ENCODE measurements around the gene CHIC2.
"Not testable (repeated sequence)": the region's sequence is repeated elsewhere in the genome, so short reads cannot be mapped to it uniquely, and the experiment has no call there.

Gene CHIC2

DNA sequence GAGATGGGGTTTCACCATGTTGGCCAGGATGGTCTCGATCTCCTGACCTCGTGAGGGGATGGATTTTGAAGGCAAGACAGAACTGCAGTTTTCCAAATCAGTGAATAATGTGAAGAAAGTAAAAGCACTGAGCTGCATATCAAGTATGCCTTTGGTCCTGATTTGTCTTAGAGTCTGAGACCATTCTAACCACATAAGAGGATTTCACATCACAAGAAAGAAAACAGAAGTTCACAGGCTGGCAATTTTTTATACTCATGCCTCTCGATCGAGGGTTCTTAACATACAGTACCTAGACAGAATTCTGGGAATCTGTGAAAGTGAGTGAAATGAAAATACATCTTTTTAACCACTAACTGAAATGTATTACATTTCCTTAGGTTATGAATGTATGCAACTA is 23.3 kb downstream of the CHIC2 start:
- in situ Hi-C loops (cut with HindIII; ENCODE audit: low pct_unique_long_range_greater_than_20kb, low sequenced_read_pairs): no loop called here
- no peak for TF ChIP-seq JUND (IDR thresholded peaks at IDR 0.05; ENCODE audit: low read depth)

DNA sequence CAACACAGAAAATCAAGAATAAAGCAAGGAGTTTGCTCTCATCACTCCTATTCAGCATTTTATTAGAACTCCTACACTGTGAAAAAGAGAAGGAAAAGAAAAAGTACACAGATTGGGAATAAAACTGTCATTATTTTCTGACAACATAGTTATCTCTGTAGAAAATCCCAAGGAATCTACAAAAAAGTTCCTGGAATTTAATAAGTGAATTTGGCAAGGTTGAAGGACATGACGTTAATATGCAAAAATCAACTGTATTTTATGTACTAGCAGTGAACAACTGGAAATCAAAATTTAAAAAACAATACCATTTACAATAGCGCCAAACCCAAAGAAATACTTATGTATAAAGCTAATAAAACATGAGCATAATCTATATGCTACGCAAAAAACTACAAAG is 26.3 kb downstream of the CHIC2 start:
- no peak for DNase-seq (ENCODE audit: low read depth in 1 of 2, low spot score in 1 of 2)
- in situ Hi-C loops (cut with HindIII; ENCODE audit: low pct_unique_long_range_greater_than_20kb, low sequenced_read_pairs): no loop called here
- TF ChIP-seq JUND (IDR thresholded peaks at IDR 0.05; ENCODE audit: low read depth): no peak

More for the DNA sequence above, 23.3 kb downstream of the CHIC2 start:
- DNase-seq (ENCODE audit: low read depth in 1 of 2, low spot score in 1 of 2): no peak

DNA sequence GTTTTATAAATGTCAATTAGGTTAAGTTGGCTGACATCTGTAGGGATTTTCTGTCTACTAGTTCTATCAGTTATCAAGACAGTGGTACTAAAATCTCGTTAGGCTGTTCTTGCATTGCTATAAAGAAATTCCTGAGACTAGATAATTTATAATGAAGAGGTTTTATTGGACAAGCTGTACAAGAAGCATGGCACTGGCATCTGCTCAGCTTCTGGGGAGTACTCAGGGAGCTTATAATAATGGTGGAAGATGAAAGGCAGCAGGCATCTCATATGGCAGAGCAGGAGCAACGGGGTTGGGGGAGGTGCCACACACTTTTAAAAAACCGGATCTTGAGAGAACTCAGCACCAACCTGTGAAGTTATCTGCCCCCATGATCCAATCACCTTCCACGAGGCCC is 28.2 kb downstream of the CHIC2 start:
- DNase-seq (ENCODE audit: low read depth in 1 of 2, low spot score in 1 of 2): no peak
- in situ Hi-C loops (cut with HindIII; ENCODE audit: low pct_unique_long_range_greater_than_20kb, low sequenced_read_pairs): no loop called here
- no peak for TF ChIP-seq JUND (IDR thresholded peaks at IDR 0.05; ENCODE audit: low read depth)

DNA sequence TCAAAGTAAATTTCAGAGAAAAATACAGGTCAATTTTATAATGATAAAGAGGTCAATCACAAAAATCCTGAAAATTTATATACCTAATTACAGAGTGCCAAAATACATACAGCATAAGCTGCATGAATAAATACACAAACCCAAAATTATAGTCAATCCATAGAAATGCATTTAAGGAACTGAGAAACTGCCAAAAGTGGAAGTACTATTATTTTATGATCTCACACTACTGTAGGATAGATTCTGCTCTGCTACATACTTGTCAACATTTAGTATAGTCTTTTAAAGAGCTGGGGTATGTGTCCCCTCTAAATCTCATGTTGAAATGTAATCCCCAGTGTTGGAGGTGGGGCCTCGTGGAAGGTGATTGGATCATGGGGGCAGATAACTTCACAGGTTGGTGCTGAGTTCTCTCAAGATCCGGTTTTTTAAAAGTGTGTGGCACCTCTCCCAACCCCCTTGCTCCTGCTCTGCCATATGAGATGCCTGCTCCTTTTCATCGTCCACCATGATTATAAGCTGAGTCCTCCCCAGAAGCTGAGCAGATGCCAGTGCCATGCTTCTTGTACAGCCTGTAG is 31.8 kb downstream of the CHIC2 start:
- no peak for DNase-seq (ENCODE audit: low read depth in 1 of 2, low spot score in 1 of 2)
- TF ChIP-seq JUND (IDR thresholded peaks at IDR 0.05; ENCODE audit: low read depth): no peak
- in situ Hi-C loops (cut with HindIII; ENCODE audit: low pct_unique_long_range_greater_than_20kb, low sequenced_read_pairs): no loop called here

DNA sequence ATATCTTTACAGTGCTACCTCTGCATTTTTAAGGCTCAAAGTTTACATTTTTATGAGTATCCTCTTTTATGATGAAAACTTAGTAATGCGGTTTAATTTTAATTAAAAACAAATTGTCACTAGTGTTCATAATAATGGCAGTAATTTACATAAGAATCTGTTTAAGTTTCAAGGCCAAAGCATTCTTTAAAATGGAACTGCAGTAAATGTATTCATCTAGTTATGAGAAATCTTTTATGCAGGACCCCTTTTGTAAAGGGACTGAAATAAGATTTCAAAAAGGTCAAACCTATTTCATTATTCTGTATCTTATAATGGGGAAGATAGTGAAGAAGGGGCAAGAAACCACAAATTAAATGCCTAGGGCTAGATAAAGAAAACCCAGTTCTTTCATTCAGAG is 37.1 kb downstream of the CHIC2 start:
- no peak for TF ChIP-seq JUND (IDR thresholded peaks at IDR 0.05; ENCODE audit: low read depth)
- in situ Hi-C loops (cut with HindIII; ENCODE audit: low pct_unique_long_range_greater_than_20kb, low sequenced_read_pairs): no loop called here
- DNase-seq (ENCODE audit: low read depth in 1 of 2, low spot score in 1 of 2): no peak

DNA sequence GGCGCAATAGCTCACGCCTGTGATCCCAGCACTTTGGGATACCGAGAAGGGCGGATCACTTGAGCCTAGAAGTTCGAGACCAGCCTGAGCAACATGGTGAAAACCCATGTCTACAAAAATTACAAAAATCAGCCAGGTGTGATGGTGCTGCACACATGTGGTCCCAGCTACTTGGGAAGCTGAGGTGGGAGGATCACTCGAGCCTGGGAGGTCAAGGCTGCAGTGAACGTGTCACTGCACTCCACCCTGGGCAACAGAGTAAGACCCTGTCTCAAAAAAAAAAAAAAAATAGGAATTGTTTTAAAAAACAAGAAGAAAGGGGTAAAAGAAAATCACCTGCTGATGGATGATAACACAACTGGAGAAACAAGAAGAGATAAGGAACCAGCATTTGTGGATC is 38.8 kb downstream of the CHIC2 start:
- no peak for DNase-seq (ENCODE audit: low read depth in 1 of 2, low spot score in 1 of 2)
- in situ Hi-C loops (cut with HindIII; ENCODE audit: low pct_unique_long_range_greater_than_20kb, low sequenced_read_pairs): no loop called here
- no peak for TF ChIP-seq JUND (IDR thresholded peaks at IDR 0.05; ENCODE audit: low read depth)

DNA sequence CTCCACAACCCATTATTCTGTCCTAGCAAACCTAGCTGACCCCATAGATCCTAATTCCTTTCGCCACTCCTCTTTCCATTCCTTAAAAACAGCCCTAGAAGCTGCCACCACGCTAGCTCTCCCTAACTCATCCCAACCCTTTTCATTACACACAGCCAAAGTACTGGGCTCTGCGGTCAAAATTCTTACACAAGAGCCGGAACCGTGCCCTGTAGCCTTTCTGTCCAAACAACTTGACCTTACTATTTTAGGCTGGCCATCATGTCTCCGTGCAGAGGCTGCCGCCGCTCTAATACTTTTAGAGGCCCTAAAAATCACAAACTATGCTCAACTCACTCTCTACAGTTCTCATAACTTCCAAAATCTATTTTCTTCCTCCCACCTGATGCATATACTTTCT is 41.4 kb downstream of the CHIC2 start:
- in situ Hi-C loops (cut with HindIII; ENCODE audit: low pct_unique_long_range_greater_than_20kb, low sequenced_read_pairs): not testable (repeated sequence)

DNA sequence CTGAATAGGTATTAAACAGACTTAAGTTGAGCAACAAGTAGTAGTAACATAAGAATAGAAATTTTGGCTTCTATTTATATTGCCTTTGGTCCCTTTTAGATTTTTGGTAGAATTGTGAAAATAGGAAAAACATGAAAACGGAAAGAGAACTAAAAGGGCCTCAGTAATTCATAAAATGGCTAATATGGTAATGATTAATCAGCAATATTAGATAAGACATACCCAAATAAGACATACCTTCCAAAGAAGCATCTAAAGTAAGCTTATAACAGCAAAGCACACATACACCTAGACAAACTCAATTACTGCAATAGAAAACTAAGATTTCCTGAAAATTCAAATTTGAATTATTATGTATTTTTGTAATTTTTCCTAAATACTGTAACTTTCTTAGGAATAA is 46.4 kb downstream of the CHIC2 start:
- DNase-seq (ENCODE audit: low read depth in 1 of 2, low spot score in 1 of 2): no peak
- in situ Hi-C loops (cut with HindIII; ENCODE audit: low pct_unique_long_range_greater_than_20kb, low sequenced_read_pairs): no loop called here
- no peak for TF ChIP-seq JUND (IDR thresholded peaks at IDR 0.05; ENCODE audit: low read depth)

More for the DNA sequence above, 41.4 kb downstream of the CHIC2 start:
- not testable (repeated sequence) for DNase-seq (ENCODE audit: low read depth in 1 of 2, low spot score in 1 of 2)

DNA sequence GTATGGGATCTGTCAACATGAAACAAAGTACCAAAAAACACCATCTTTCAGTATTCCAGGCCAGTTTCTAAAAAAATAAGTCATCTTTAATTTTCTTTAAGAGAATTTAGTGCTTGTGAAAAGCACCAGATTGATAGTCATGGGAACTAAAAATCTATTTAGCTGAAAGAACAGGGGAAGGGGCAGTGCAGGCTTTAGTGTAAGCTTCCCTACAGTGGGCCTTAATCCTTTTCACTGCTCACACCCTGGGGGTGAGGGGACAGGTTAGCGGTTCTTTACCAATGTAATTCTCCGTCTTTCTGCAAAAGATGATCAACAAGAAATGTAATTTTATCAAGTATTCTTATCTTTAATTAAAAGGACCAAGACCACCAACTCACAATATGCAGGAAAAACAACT is 47.1 kb downstream of the CHIC2 start:
- no peak for DNase-seq (ENCODE audit: low read depth in 1 of 2, low spot score in 1 of 2)
- in situ Hi-C loops (cut with HindIII; ENCODE audit: low pct_unique_long_range_greater_than_20kb, low sequenced_read_pairs): no loop called here
- TF ChIP-seq JUND (IDR thresholded peaks at IDR 0.05; ENCODE audit: low read depth): no peak

DNA sequence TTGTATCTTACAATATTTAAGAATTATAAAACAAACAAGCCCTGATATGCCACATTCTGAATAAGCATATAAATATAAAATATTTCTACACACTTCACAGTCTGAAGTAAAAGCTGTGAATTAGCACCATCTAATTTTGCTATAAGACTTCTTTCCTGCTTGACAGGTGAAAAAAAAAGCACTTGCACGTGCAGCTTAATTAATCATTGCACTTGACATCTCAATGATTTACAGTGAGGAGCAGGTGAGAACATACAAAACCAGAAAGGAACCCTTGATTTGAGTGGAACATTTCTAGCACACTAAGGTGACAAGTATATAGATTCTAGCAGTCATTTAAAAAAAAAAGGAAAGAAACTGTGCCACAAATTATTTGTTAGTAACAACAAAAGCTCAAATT is 47.9 kb downstream of the CHIC2 start:
- in situ Hi-C loops (cut with HindIII; ENCODE audit: low pct_unique_long_range_greater_than_20kb, low sequenced_read_pairs): no loop called here
- no peak for DNase-seq (ENCODE audit: low read depth in 1 of 2, low spot score in 1 of 2)
- TF ChIP-seq JUND (IDR thresholded peaks at IDR 0.05; ENCODE audit: low read depth): no peak

DNA sequence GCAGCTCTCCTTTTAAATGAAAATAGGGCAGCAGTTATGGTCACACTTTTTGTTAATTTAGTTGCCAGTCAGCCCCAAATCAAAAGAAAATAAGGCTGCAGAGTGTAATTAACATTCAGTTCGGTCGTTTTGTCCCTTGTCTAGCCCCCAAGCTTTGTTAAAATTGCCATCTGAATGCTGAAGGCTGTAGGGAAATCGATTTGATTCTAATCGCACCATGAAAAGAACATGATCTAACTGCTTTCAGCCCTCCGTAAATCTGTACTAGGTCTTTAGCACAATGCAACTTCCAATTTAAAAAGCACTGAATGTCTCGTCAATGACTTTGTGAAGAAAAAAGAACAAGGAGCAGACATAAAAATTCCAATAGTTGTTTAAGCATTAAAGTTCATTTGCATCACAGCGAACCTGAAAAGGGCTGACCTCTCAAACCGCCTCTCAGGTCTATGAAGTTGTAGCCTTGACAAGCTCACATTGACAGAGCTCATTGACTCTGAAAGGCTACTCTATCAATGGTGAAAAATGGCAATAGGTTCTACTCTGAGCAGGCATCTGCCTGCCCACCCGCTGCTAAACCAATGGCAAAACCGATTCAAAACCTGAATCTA is 48.9 kb downstream of the CHIC2 start:
- no peak for DNase-seq (ENCODE audit: low read depth in 1 of 2, low spot score in 1 of 2)
- in situ Hi-C loops (cut with HindIII; ENCODE audit: low pct_unique_long_range_greater_than_20kb, low sequenced_read_pairs): no loop called here
- no peak for TF ChIP-seq JUND (IDR thresholded peaks at IDR 0.05; ENCODE audit: low read depth)

DNA sequence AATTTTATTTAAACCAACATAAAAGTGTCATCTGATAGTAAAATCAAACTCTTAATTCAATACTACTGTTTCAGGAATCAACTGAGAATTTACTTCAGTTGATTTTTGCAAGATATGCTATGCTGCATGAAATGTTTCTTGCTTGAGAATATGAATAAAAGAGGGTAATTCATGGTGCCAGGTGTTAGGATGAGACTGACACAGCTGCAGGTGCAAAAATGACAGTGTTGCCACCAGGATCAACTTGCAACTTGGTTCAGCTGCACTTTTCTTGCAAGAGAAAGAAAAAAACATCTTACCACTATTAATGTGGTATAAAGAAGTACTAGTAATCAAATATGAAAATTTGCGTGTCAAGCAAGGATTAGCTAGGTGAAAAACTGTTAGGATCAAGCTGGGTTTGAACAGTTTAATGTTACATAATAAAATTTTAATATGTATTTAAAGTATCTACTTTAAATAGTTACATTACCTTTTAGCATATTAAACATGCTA is 49.7 kb downstream of the CHIC2 start:
- in situ Hi-C loops (cut with HindIII; ENCODE audit: low pct_unique_long_range_greater_than_20kb, low sequenced_read_pairs): no loop called here
- TF ChIP-seq JUND (IDR thresholded peaks at IDR 0.05; ENCODE audit: low read depth): no peak

DNA sequence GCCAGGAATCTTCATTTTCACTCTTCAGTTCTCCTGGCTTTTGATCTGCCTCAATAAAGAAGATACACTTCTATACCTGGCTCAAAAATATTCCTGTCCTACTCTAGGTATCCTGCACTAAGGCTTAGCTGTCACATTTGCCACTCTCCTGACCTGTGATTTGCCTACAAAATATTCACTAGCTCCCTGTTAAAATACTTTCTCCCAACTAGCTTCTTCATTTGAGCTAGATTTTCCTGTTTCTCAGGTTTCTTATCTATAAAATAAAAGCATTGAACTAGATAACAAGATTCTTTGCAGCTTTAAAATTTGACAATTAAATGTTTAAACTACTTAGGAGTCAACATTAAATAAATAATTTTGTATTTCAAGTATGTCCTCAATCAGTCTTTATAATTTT is 53.2 kb downstream of the CHIC2 start:
- TF ChIP-seq JUND (IDR thresholded peaks at IDR 0.05; ENCODE audit: low read depth): no peak
- in situ Hi-C loops (cut with HindIII; ENCODE audit: low pct_unique_long_range_greater_than_20kb, low sequenced_read_pairs): no loop called here
- DNase-seq (ENCODE audit: low read depth in 1 of 2, low spot score in 1 of 2): no peak

More for the DNA sequence above, 49.7 kb downstream of the CHIC2 start:
- no peak for DNase-seq (ENCODE audit: low read depth in 1 of 2, low spot score in 1 of 2)

DNA sequence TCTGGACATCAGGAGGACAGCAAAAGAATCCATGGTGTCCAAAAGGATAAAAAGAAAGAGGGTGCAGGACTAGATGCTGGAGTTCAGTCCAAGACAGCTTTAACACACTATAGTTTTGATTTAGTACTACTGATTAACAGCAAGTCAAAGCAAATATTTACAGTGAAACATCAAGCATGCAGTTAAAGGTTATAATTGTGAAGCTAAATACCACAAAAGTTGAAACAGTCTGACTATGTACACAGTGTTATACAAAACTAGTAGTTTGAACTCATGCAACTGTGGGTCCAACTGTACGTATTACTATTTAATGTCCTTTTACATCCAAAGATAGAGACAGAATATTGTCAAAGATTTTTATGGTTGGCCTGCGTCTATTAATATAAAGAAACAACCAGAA is 57.6 kb downstream of the CHIC2 start:
- no peak for DNase-seq (ENCODE audit: low read depth in 1 of 2, low spot score in 1 of 2)
- in situ Hi-C loops (cut with HindIII; ENCODE audit: low pct_unique_long_range_greater_than_20kb, low sequenced_read_pairs): no loop called here
- no peak for TF ChIP-seq JUND (IDR thresholded peaks at IDR 0.05; ENCODE audit: low read depth)
